Vagina (tissue), 2 donors: ENCODE data around the gene TUBB1.

Experiments used
- CTCF ChIP-seq, 3 experiments: fragments of 450-650 bp in 2 of 3; fragments of 200-600 bp in 1 of 3; sonication (generic) in 1 of 3; IDR thresholded peaks; one replicate each; pipeline ENCODE4 v1.5.1; 2017 to 2019; ENCODE audit warnings: antibody characterized with exemption in 3 of 3, mild to moderate bottlenecking in 2 of 3, moderate library complexity in 2 of 3
- POLR2A ChIP-seq, 2 donors: fragments of 450-650 bp; IDR thresholded peaks; one replicate each; pipeline ENCODE4 v1.6.1; 2017; ENCODE audit warnings: antibody characterized with exemption in 2 of 2, mild to moderate bottlenecking in 2 of 2, moderate library complexity in 2 of 2
- POLR2AphosphoS5 ChIP-seq, 2 donors: sonication (generic); formaldehyde crosslinking; IDR thresholded peaks; one replicate each; pipeline ENCODE4 v1.9.0; 2017; ENCODE audit warnings: antibody characterized with exemption in 2 of 2, mild to moderate bottlenecking in 2 of 2, low read depth in 1 of 2; ENCODE audit not compliant: insufficient read depth in 1 of 2

DNA sequence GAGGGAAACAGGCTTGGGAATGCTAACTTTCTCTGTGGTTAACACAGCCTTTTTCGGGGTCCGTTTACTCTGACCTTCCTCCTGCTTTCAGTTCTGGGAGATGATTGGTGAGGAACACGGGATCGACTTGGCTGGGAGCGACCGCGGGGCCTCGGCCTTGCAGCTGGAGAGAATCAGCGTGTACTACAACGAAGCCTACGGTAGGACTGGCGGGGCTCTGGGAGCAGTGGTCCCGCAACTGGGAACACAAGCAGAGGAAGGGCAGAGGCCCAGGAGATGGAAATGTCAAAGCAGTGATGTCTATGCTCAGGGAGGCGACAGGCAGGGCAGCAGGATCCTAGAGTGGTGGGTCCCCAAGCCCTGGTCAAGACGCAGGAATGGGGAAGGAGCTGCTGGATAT lies 3.5 kb downstream of the TUBB1 start:
- no peak for TF ChIP-seq POLR2A (IDR thresholded peaks at IDR 0.05)
- TF ChIP-seq CTCF (IDR thresholded peaks at IDR 0.05) = no peak
- no peak for TF ChIP-seq POLR2AphosphoS5 (IDR thresholded peaks at IDR 0.05; ENCODE audit: insufficient read depth in 1 of 2, low read depth in 1 of 2)
